Trophoblast cell (in vitro differentiated cells and primary cell): Measurements from ENCODE around the gene RIT1.

Source experiments
- DNase-seq, 2 donors: peaks; one replicate each; pipeline ENCODE4 v3.0.0-alpha.2; 2016
- H2AFZ ChIP-seq: 2 replicates; pipeline ENCODE4 v1.6.1; 2013; ENCODE audit warnings: low read length, moderate library complexity, mild to moderate bottlenecking; ENCODE audit not compliant: insufficient read depth, poor library complexity
- H2AK5ac ChIP-seq: 2 replicates; pipeline ENCODE4 v1.6.1; 2013; ENCODE audit warnings: mild to moderate bottlenecking, low read length
- H2BK120ac ChIP-seq: 2 replicates; pipeline ENCODE4 v1.6.1; 2013; ENCODE audit warnings: low read length, mild to moderate bottlenecking, moderate library complexity; ENCODE audit not compliant: insufficient read depth, poor library complexity
- H2BK12ac ChIP-seq: 2 replicates; pipeline ENCODE4 v1.6.1; 2013; ENCODE audit warnings: mild to moderate bottlenecking, low read length, moderate library complexity
- H2BK5ac ChIP-seq: 2 replicates; pipeline ENCODE4 v1.6.1; 2013; ENCODE audit warnings: low read length, low read depth, moderate library complexity, mild to moderate bottlenecking; ENCODE audit not compliant: poor library complexity
- H3K14ac ChIP-seq: 2 replicates; pipeline ENCODE4 v1.6.1; 2013; ENCODE audit warnings: mild to moderate bottlenecking, low read length
- H3K18ac ChIP-seq: 2 replicates; pipeline ENCODE4 v1.6.1; 2013; ENCODE audit warnings: mild to moderate bottlenecking, low read length
- H3K23ac ChIP-seq: 2 replicates; pipeline ENCODE4 v1.6.1; 2013; ENCODE audit warnings: low read length
- H3K27ac ChIP-seq: 2 replicates; pipeline ENCODE4 v1.5.1; 2013; ENCODE audit warnings: low read depth, mild to moderate bottlenecking, inconsistent platforms, low read length, moderate library complexity
- H3K27me3 ChIP-seq: 2 replicates; pipeline ENCODE4 v1.6.1; 2013; ENCODE audit warnings: inconsistent platforms, mild to moderate bottlenecking, low read length, moderate library complexity; ENCODE audit not compliant: insufficient read depth
- H3K36me3 ChIP-seq, 2 experiments: 1 replicate in 1 of 2; 2 replicates in 1 of 2; pipeline ENCODE4 v1.6.1; 2013; ENCODE audit warnings: low read length in 2 of 2, mild to moderate bottlenecking in 2 of 2, moderate library complexity in 1 of 2; ENCODE audit not compliant: insufficient read depth in 2 of 2, control insufficient read depth in 1 of 2
- H3K4ac ChIP-seq: 2 replicates; pipeline ENCODE4 v1.6.1; 2013; ENCODE audit warnings: low read depth, mild to moderate bottlenecking, low read length, moderate library complexity
- H3K4me1 ChIP-seq, 2 experiments: 1 replicate in 1 of 2; 2 replicates in 1 of 2; pipeline ENCODE4 v1.6.1; 2013; ENCODE audit warnings: low read length in 2 of 2, mild to moderate bottlenecking in 2 of 2, moderate library complexity in 1 of 2; ENCODE audit not compliant: insufficient read depth in 2 of 2, control insufficient read depth in 1 of 2
- H3K4me2 ChIP-seq: 2 replicates; pipeline ENCODE4 v1.6.1; 2013; ENCODE audit warnings: inconsistent platforms, mild to moderate bottlenecking, low read length, moderate library complexity
- H3K4me3 ChIP-seq: 2 replicates; pipeline ENCODE4 v1.5.1; 2013; ENCODE audit warnings: mild to moderate bottlenecking, low read depth, low read length, inconsistent platforms
- H3K79me1 ChIP-seq: one replicate; pipeline ENCODE4 v1.6.1; 2013; ENCODE audit warnings: low read length
- H3K79me2 ChIP-seq: 2 replicates; pipeline ENCODE4 v1.6.1; 2013; ENCODE audit warnings: low read length, mild to moderate bottlenecking; ENCODE audit not compliant: control insufficient read depth, insufficient read depth, poor library complexity
- H3K9ac ChIP-seq: 2 replicates; pipeline ENCODE4 v1.6.1; 2013; ENCODE audit warnings: mild to moderate bottlenecking, low read length
- H3K9me3 ChIP-seq: 2 replicates; pipeline ENCODE4 v1.6.1; 2013; ENCODE audit warnings: low read depth, mild to moderate bottlenecking, control low read depth, inconsistent platforms, low read length; ENCODE audit not compliant: insufficient read depth
- H4K12ac ChIP-seq: 2 replicates; pipeline ENCODE4 v1.6.1; 2013; ENCODE audit warnings: low read depth, mild to moderate bottlenecking, low read length, moderate library complexity
- H4K8ac ChIP-seq: 2 replicates; pipeline ENCODE4 v1.6.1; 2013; ENCODE audit warnings: low read depth, mild to moderate bottlenecking, low read length, moderate library complexity
- H4K91ac ChIP-seq: one replicate; pipeline ENCODE4 v1.6.1; 2013; ENCODE audit warnings: low read depth, mild to moderate bottlenecking, low read length, moderate library complexity
- WGBS: extraction: QIAGEN DNeasy Blood & Tissue Kit; methylation state at CpG from one replicate; pipeline ENCODE4 v1.1.7; 2013; ENCODE audit warnings: missing lambda C conversion rate; ENCODE audit not compliant: insufficient read length, insufficient coverage; ENCODE audit errors: extremely low coverage; 5-methylcytosine and 5-hydroxymethylcytosine counted together

The RIT1 gene

DNA sequence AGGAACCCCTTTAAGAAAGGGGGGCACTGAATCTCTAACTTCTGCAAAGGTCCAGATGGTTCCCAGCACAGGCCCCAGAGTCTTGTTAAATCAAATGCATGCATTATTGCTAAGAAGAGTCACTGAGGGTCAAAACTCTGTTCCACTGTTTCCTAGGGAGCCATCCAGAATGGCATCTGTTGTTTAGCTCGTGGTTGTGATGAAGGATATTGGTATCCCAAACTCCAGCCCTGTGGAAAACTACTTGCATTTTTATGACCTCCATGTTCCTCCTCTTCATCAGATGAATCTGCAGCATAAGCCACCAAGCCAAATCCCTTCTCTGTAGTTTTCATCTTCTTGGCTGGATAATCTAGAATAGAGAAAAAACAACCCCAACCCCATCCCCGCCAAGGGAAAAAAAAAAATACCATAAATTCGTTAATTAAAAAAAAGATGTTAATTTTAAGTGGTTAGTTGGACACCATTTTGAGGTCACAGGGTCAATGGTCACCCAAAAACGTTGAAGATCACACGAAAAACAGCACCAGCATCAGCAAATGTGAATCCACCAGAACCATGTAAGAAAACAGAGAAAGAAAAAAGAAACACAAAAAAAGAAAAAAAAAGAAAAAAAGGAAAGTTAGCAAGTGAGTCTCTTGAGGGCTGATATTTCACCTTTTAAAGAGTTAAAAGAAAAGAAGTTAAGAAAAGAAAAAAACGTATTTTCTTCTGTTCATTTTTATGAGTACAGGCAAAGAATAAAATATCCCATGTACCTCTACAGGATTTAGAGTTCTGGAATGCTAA, 3.0 kb upstream of the RIT1 start:
- Histone ChIP-seq H3K23ac (no peak overlapping the region), H3K27ac (no peak overlapping the region), H3K4ac (no peak overlapping the region), H3K79me2 (peaks cover 3% of the 10 kb centered on the region), H3K27me3 (no peaks in the 10 kb centered on the region), H4K8ac (no peak overlapping the region), H3K18ac (no peak overlapping the region), H2AFZ (no peak overlapping the region), H3K79me1 (peaks cover 6% of the 10 kb centered on the region), H3K36me3 (peaks cover 26 to 39% of the 10 kb centered on the region in 2 experiments), H2BK12ac (no peak overlapping the region), H3K4me3 (no peak overlapping the region), H4K12ac (no peak overlapping the region), H2BK5ac (no peak overlapping the region), H3K14ac (no peak overlapping the region), H2BK120ac (no peak overlapping the region), H3K9ac (no peak overlapping the region), H4K91ac (no peak overlapping the region), H2AK5ac (no peak overlapping the region), H3K9me3 (no peaks in the 10 kb centered on the region), H3K4me1 (peaks cover 0 to 2% of the 10 kb centered on the region in 2 experiments), H3K4me2 (no peak overlapping the region)
- no peak for DNase-seq
- no CpG with 5 or more reads among the region's 6 CpGs for WGBS

- no peaks in the 10 kb centered on the region for H3K9me3 ChIP-seq
- WGBS: no CpG with 5 or more reads among the region's 11 CpGs
- H2BK5ac ChIP-seq: no peak overlapping the region
- no peak overlapping the region for H3K4ac ChIP-seq
- H3K14ac ChIP-seq: no peak overlapping the region
- H3K27me3 ChIP-seq: no peaks in the 10 kb centered on the region
- H3K27ac ChIP-seq: no peak overlapping the region
- H2AFZ ChIP-seq: no peak overlapping the region
- peaks cover 3% of the 10 kb centered on the region for H3K79me2 ChIP-seq
- peak overlapping the region; percentile 69 for H4K12ac ChIP-seq
- H2BK12ac ChIP-seq: no peak overlapping the region
- no peak overlapping the region for H3K9ac ChIP-seq
- H2AK5ac ChIP-seq: no peak overlapping the region
- H3K4me3 ChIP-seq: no peak overlapping the region
- H3K79me1 ChIP-seq: peaks cover 6% of the 10 kb centered on the region
- no peak overlapping the region for H4K8ac ChIP-seq
- no peak overlapping the region for H3K18ac ChIP-seq
- H3K23ac ChIP-seq: no peak overlapping the region
- H3K4me1 ChIP-seq: peaks cover 0 to 2% of the 10 kb centered on the region in 2 experiments
- peaks cover 33 to 41% of the 10 kb centered on the region in 2 experiments for H3K36me3 ChIP-seq
- DNase-seq: peak; percentile 54 to 63
- no peak overlapping the region for H4K91ac ChIP-seq
- no peak overlapping the region for H2BK120ac ChIP-seq
- H3K4me2 ChIP-seq: no peak overlapping the region
Measured at GRCh38 chr1:155912056-155912536, 947 bp upstream of the RIT1 start.

DNA sequence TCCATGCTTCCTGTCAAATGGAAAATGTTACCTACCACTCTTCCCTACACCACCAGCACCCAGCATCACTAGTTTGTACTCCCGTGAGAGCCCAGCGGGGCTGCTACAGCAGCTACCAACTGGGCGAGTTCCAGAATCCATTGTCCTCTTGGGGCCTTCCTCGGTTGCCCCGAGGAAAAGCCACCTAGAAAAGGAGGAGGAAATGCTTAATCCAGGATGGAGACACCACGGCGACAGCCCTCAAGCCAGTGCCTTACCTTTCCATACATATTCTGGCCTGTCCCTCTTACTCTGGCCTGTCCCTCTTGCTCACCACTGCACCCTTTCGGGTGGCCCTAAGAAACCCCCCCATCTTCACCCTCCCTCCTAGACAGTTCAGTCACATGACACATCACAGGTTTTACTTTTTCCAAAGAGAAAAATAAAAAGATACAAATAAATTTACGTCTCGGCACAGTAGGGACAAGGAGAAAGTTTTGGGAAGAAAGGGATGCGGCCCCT, 478 bp downstream of the RIT1 start:
- no peaks in the 10 kb centered on the region for H3K9me3 ChIP-seq
- H3K4me3 ChIP-seq: peak overlapping the region; percentile 82
- H2BK5ac ChIP-seq: no peak overlapping the region
- peak overlapping the region; percentile 57 for H3K27ac ChIP-seq
- no peak overlapping the region for H2BK12ac ChIP-seq
- peaks cover 0 to 2% of the 10 kb centered on the region in 2 experiments for H3K4me1 ChIP-seq
- H3K4ac ChIP-seq: no peak overlapping the region
- no peaks in the 10 kb centered on the region for H3K27me3 ChIP-seq
- H4K8ac ChIP-seq: peak overlapping the region; percentile 44
- H2BK120ac ChIP-seq: peak overlapping the region; percentile 23
- H3K18ac ChIP-seq: peak overlapping the region; percentile 18
- peak; percentile 6 to 33 for DNase-seq
- peak overlapping the region; percentile 76 for H4K12ac ChIP-seq
- peak overlapping the region; percentile 9 for H4K91ac ChIP-seq
- WGBS: no CpG with 5 or more reads among the region's 11 CpGs
- H2AFZ ChIP-seq: peak overlapping the region; percentile 37
- peaks cover 6% of the 10 kb centered on the region for H3K79me1 ChIP-seq
- H3K4me2 ChIP-seq: peak overlapping the region; percentile 87
- peak overlapping the region; percentile 71 for H3K9ac ChIP-seq
- no peak overlapping the region for H3K23ac ChIP-seq
- H3K79me2 ChIP-seq: peaks cover 3% of the 10 kb centered on the region
- H3K14ac ChIP-seq: peak overlapping the region; percentile 23
- no peak overlapping the region for H2AK5ac ChIP-seq
- peaks cover 38 to 44% of the 10 kb centered on the region in 2 experiments for H3K36me3 ChIP-seq

DNA sequence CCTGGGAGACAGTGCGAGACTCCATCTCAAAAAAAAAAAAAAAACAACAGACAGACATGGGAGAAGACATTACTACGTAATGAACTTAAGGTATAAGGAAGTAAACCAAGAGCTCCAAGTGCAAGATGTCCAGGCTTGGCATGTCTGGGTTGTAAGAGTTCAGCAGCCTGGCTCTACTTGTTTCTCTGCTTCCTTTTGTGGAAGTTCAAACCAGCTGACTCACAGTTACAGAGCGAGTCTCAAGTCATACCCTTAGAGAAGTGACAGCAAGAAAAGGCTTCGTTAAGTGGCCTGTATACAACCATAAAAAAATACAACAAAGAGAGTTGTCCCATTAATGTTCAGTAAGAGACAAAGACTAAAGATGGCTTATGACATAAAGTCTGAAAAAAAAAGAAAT, 1.3 kb downstream of the RIT1 start:
- peaks cover 35 to 41% of the 10 kb centered on the region in 2 experiments for H3K36me3 ChIP-seq
- peaks cover 6% of the 10 kb centered on the region for H3K79me1 ChIP-seq
- WGBS: no CpG with 5 or more reads among the region's 4 CpGs

More for the DNA sequence above, 1.3 kb downstream of the RIT1 start:
- no peak overlapping the region for H2AFZ ChIP-seq
- peaks cover 3% of the 10 kb centered on the region for H3K79me2 ChIP-seq
- H3K4me3 ChIP-seq: no peak overlapping the region
- peak overlapping the region; percentile 11 for H3K4me2 ChIP-seq
- no peak overlapping the region for H3K4ac ChIP-seq
- no peak overlapping the region for H2BK120ac ChIP-seq
- H2AK5ac ChIP-seq: no peak overlapping the region
- no peak overlapping the region for H3K18ac ChIP-seq
- no peak overlapping the region for H4K91ac ChIP-seq
- peak; percentile 82 to 90 for DNase-seq
- H3K9ac ChIP-seq: no peak overlapping the region
- H2BK5ac ChIP-seq: no peak overlapping the region
- H4K12ac ChIP-seq: no peak overlapping the region
- no peaks in the 10 kb centered on the region for H3K27me3 ChIP-seq
- H3K27ac ChIP-seq: no peak overlapping the region
- H3K23ac ChIP-seq: no peak overlapping the region
- no peak overlapping the region for H2BK12ac ChIP-seq
- H3K4me1 ChIP-seq: peaks cover 0 to 2% of the 10 kb centered on the region in 2 experiments
- H3K9me3 ChIP-seq: no peaks in the 10 kb centered on the region
- H4K8ac ChIP-seq: no peak overlapping the region
- H3K14ac ChIP-seq: no peak overlapping the region
